Measurements from ENCODE around the gene AOX1.

GRCh38 chr2:200695191-200695590, 109.4 kb downstream of the AOX1 start:
- TF ChIP-seq EZH2phosphoT487 (IDR thresholded peaks at IDR 0.05; ENCODE audit: low read length) (no peak), CTCF (IDR thresholded peaks at IDR 0.05; ENCODE audit: low read length) (no peak), EZH2 (optimal IDR thresholded peaks at IDR 0.05; ENCODE audit: low read depth, low read length) (no peak)

All from MM.1S (cell line).